Heart left ventricle (tissue), 16 donors: ENCODE results near the gene ASB2. TPM values are rescaled to one million over a fixed set of nuclear protein-coding genes. Genes with fewer than 3 reads are reported as not detected.

Experiments
- ATAC-seq, 4 donors: fragments of 200-7000 bp; cut with Tn5 transposase; one replicate each; pipeline ENCODE4 v1.9.1; 2020 to 2022; ENCODE audit warnings: moderate library complexity in 4 of 4, mild to moderate bottlenecking in 3 of 4, moderate number of reproducible peaks in 1 of 4
- DNase-seq, 5 donors: peaks; one replicate each; pipeline ENCODE4 v3.0.0-alpha.2; 2020
- H3K27ac ChIP-seq, 12 donors: fragments of 200-600 bp; sonication (generic) in 4 of 12; one replicate each; pipeline versions ENCODE4 v1.5.0 to v1.8.0; 2016 to 2022; ENCODE audit warnings: mild to moderate bottlenecking in 2 of 12
- H3K27me3 ChIP-seq, 9 donors: fragments of 200-600 bp; sonication (generic) in 2 of 9; one replicate each; pipeline versions ENCODE4 v1.5.1 to v1.8.0; 2016 to 2022; ENCODE audit warnings: mild to moderate bottlenecking in 3 of 9
- H3K36me3 ChIP-seq, 9 donors: fragments of 200-600 bp; sonication (generic) in 2 of 9; one replicate each; pipeline versions ENCODE4 v1.5.0 to v1.8.0; 2018 to 2022; ENCODE audit warnings: mild to moderate bottlenecking in 2 of 9
- H3K4me1 ChIP-seq, 12 donors: fragments of 200-600 bp; sonication (generic) in 4 of 12; one replicate each; pipeline versions ENCODE4 v1.5.0 to v1.8.0; 2016 to 2022; ENCODE audit warnings: mild to moderate bottlenecking in 3 of 12
- H3K4me3 ChIP-seq, 12 donors: fragments of 200-600 bp; sonication (generic) in 4 of 12; one replicate each; pipeline versions ENCODE4 v1.5.0 to v1.8.0; 2017 to 2022; ENCODE audit warnings: mild to moderate bottlenecking in 9 of 12, moderate library complexity in 4 of 12
- H3K9me3 ChIP-seq, 12 donors: fragments of 200-600 bp; sonication (generic) in 4 of 12; one replicate each; pipeline versions ENCODE4 v1.5.0 to v1.8.0; 2016 to 2022; ENCODE audit warnings: mild to moderate bottlenecking in 1 of 12
- CTCF ChIP-seq, 12 donors: fragments of 200-600 bp; sonication (generic) in 4 of 12; IDR thresholded peaks; one replicate each; pipeline versions ENCODE4 v1.5.0 to v1.8.0; 2018 to 2022; ENCODE audit warnings: antibody characterized with exemption in 12 of 12, mild to moderate bottlenecking in 5 of 12
- POLR2A ChIP-seq, 2 donors: fragments of 450-650 bp; IDR thresholded peaks; one replicate each; pipeline ENCODE4 v1.6.1; 2017; ENCODE audit warnings: antibody characterized with exemption in 2 of 2, mild to moderate bottlenecking in 2 of 2, moderate library complexity in 2 of 2
- WGBS, 4 donors: extraction: QIAGEN DNeasy Blood & Tissue Kit in 2 of 4; methylation state at CpG; one replicate each; pipeline versions ENCODE4 v1.1.5 to v1.1.7; 2013 to 2018; 5-methylcytosine and 5-hydroxymethylcytosine counted together
- intact Hi-C, 10 donors: fragments of 100-400 bp; cut with DNase I; formaldehyde crosslinking; loops; one replicate each; pipeline versions ENCODE4 v1.11.1 to v1.14.2; 2022
- polyA plus RNA-seq, 2 donors: library from polyadenylated mRNA; stranded (reverse); fragments of 200-250 nt; gene quantifications; one replicate each; pipeline ENCODE4 v1.2.3, GENCODE V29; 2013
- total RNA-seq, 9 donors: library from RNA; depleted of rRNA in 2 of 9; stranded (reverse); fragments of >200 nt in 2 of 9; fragmentation: NEBNext Ultra II Directional in 3 of 9; extraction: Animal tissue kit (Norgen Biotek cat#: 25700) in 3 of 9; gene quantifications; one replicate each; pipeline versions ENCODE4 v1.1.0 to v1.2.4, GENCODE V29; 2016 to 2023
- donor health status: ischemic (EF 13 %, LVEDD 7.1; RV severe dilation, severe dysfunction).
- donor health status: healthy with polysubstance abuse.
- donor health status: DM: no; HTN: yes; CAD: no.
- donor health status: DM: no; HTN: no; CAD: no.
- donor health status: ischemic (EF 25% LVEDD 6.9; RV normal size, moderate dysfunction).
- donor health status: ischemic (EF 25% LVEDD 5.7; RV mildly dilated, moderate dysfunction).
- donor health status: healthy.
- donor health status: DM: yes; HTN: yes; CAD: no.
- donor health status: ischemic (EF 35%, LVEDD 5.7; RV mildly dilated, moderate dysfunction).
- donor health status: nonischemic (EF 11% LVEDD 7.7; RV severe dilation, severe dysfunction).
- donor health status: DM: yes; HTN: yes; CAD: no.
- donor health status: PGD.
- donor health status: ischemic (EF 29% LVEDD 5.4; RV normal size, mild dysfunction).
- donor health status: nonischemic (EF 23%, LVEDD 6.1; RV moderate dilation, normal function).

ASB2 gene
- total and polyA plus RNA-seq, 11 donors, result 22.4 to 411 (median 166) TPM

GRCh38 chr14:93912782-93913181, 63.6 kb downstream of the ASB2 start:
- Histone ChIP-seq H3K27me3 (peaks cover 0 to under 1% (median 0%) of the 10 kb centered on the region in 9 donors), H3K4me1 (no peaks in the 10 kb centered on the region), H3K9me3 (peaks cover 0 to 9% (median 0%) of the 10 kb centered on the region in 12 donors), H3K4me3 (no peak overlapping the region), H3K36me3 (no peaks in the 10 kb centered on the region), H3K27ac (no peak overlapping the region)
- peak in 3 of 4 donors; percentile 6 to 30 (median 25) for ATAC-seq
- DNase-seq, result peak in 1 of 5 donors; percentile 6
- no peak for TF ChIP-seq CTCF (IDR thresholded peaks at IDR 0.05)
- TF ChIP-seq POLR2A (IDR thresholded peaks at IDR 0.05), result no peak
- intact Hi-C loops, result no loop called here
- WGBS, 4 donors, result 64 to 77% (median 69%) methylated on average over 4 of the region's 4 CpGs

- peaks cover 0 to 3% (median 0%) of the 10 kb centered on the region in 9 donors for H3K27me3 ChIP-seq
- no peak for ATAC-seq
- WGBS, 4 donors, result 72 to 80% (median 77%) methylated on average over 5 of the region's 5 CpGs
- H3K4me1 ChIP-seq, result no peaks in the 10 kb centered on the region
- no peak overlapping the region for H3K27ac ChIP-seq
- H3K36me3 ChIP-seq, result no peaks in the 10 kb centered on the region
- TF ChIP-seq CTCF (IDR thresholded peaks at IDR 0.05) (no peak), POLR2A (IDR thresholded peaks at IDR 0.05) (no peak)
- intact Hi-C loops, result no loop called here
- no peak overlapping the region for H3K4me3 ChIP-seq
- peaks cover 0 to 9% (median 0%) of the 10 kb centered on the region in 12 donors for H3K9me3 ChIP-seq
- DNase-seq, result peak in 1 of 5 donors; percentile 1
Observed at GRCh38 chr14:93911975-93912615, 64.3 kb downstream of the ASB2 start.

- intact Hi-C loops, result loop anchor here in 2 of 10 donors (5.0 kb wide), 2 partner anchors 252 to 257 kb away; no protein-coding TSS in a partner anchor
- Histone ChIP-seq H3K36me3 (no peaks in the 10 kb centered on the region), H3K4me3 (no peak overlapping the region), H3K9me3 (peaks cover 0 to 9% (median 0%) of the 10 kb centered on the region in 12 donors), H3K4me1 (no peaks in the 10 kb centered on the region), H3K27me3 (peaks cover 0 to 3% (median 0%) of the 10 kb centered on the region in 9 donors), H3K27ac (no peak overlapping the region)
- WGBS, 4 donors, result 83 to 86% (median 84%) methylated on average over 5 of the region's 5 CpGs
- no peak for ATAC-seq
- DNase-seq, result peak in 1 of 5 donors; percentile 3
- TF ChIP-seq POLR2A (IDR thresholded peaks at IDR 0.05), result no peak
- TF ChIP-seq CTCF (IDR thresholded peaks at IDR 0.05), result no peak
Observed at GRCh38 chr14:93909429-93910128, 66.8 kb downstream of the ASB2 start.
